ENCODE measurements around the gene ANO1. TPM values are rescaled to one million over a fixed set of nuclear protein-coding genes. Genes with fewer than 3 reads are reported as not detected.

ANO1 gene
- total RNA-seq, 1 experiment from 2014 or later = 0.99 TPM

- H3K27me3 ChIP-seq = no peaks in the 10 kb centered on the region
- H3K36me3 ChIP-seq = no peaks in the 10 kb centered on the region
- peak; percentile 78 for DNase-seq
- H3K4me3 ChIP-seq = no peak overlapping the region
- no peaks in the 10 kb centered on the region for H3K9me3 ChIP-seq
These were observed 21.6 kb downstream of the ANO1 start for GRCh38 chr11:70099578-70100279.

GRCh38 chr11:70100280-70100603, 22.1 kb downstream of the ANO1 start:
- DNase-seq = no peak
- no peaks in the 10 kb centered on the region for H3K9me3 ChIP-seq
- H3K4me3 ChIP-seq = no peak overlapping the region
- no peaks in the 10 kb centered on the region for H3K27me3 ChIP-seq
- H3K36me3 ChIP-seq = no peaks in the 10 kb centered on the region

DNA sequence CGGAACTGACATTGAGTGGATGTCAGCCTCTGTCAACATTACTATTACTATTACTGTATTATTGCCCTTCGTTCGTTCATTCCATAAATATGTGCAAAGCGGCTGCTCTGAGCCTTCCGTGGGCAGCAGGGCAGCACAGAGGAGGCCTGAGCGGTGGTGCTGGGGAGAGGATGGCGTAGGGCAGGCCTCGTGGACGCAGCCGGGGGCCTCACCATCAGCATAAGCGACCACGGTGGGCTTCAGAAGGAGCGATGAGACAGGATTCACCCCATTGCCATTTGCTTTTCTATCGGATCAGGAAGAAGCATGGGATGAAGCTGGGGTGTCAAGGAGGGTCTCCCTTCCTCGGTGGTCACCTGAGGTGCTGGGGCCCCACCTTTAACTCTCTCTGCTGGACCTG, 22.7 kb downstream of the ANO1 start:
- DNase-seq = no peak
- Histone ChIP-seq H3K27me3 (no peaks in the 10 kb centered on the region), H3K9me3 (no peaks in the 10 kb centered on the region), H3K36me3 (no peaks in the 10 kb centered on the region), H3K4me3 (no peak overlapping the region)

GRCh38 chr11:70103256-70103975, 25.3 kb downstream of the ANO1 start:
- Histone ChIP-seq H3K36me3 (no peaks in the 10 kb centered on the region), H3K4me3 (no peak overlapping the region), H3K9me3 (no peaks in the 10 kb centered on the region), H3K27me3 (no peaks in the 10 kb centered on the region)
- no peak for DNase-seq

DNA sequence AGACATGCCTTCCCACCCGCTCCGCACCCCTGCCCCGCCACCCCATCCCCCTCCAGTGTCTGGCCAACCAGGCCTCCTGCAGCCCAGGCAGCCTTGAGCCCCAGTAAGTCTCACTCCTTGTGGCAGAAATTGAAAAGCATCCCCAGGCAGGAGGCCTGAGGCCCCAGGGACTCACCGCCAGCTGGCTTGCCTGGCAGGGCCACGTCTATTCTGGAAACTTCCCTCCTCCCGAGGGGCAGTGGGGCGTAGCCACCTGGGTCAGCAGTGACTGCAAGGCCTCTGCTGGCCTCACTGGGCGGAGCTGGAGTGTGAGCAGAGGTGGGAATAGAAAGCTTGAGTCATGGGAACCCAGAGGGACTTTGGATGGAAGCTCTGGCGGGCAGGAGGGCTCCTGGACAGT, 26.3 kb downstream of the ANO1 start:
- DNase-seq = no peak
- Histone ChIP-seq H3K9me3 (no peaks in the 10 kb centered on the region), H3K27me3 (no peaks in the 10 kb centered on the region), H3K4me3 (no peak overlapping the region), H3K36me3 (no peaks in the 10 kb centered on the region)

- H3K9me3 ChIP-seq = no peaks in the 10 kb centered on the region
- DNase-seq = no peak
- H3K4me3 ChIP-seq = no peak overlapping the region
- H3K27me3 ChIP-seq = no peaks in the 10 kb centered on the region
- no peaks in the 10 kb centered on the region for H3K36me3 ChIP-seq
These were observed 26.8 kb downstream of the ANO1 start for GRCh38 chr11:70104961-70105360.

DNA sequence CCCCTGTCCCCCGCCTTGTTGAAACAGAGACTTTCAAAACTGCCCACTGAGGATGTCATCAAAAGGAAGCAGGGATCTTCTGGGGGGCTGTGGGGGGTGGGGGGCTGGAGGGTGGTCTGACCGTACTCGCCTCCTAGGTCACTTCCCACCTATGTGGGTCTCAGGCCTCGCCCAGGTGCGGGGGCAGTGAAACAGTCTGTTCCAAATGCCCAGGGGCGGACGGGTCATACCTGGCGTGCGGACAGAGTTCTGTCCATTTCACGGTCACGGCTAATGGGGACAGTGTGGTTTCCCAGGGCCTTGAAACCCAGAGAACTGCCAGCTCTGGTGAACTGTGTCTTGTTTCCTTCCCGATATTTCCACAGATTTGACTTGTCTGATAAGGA, 27.2 kb downstream of the ANO1 start:
- no peaks in the 10 kb centered on the region for H3K36me3 ChIP-seq
- no peaks in the 10 kb centered on the region for H3K27me3 ChIP-seq
- H3K9me3 ChIP-seq = no peaks in the 10 kb centered on the region
- no peak for DNase-seq
- H3K4me3 ChIP-seq = no peak overlapping the region

DNA sequence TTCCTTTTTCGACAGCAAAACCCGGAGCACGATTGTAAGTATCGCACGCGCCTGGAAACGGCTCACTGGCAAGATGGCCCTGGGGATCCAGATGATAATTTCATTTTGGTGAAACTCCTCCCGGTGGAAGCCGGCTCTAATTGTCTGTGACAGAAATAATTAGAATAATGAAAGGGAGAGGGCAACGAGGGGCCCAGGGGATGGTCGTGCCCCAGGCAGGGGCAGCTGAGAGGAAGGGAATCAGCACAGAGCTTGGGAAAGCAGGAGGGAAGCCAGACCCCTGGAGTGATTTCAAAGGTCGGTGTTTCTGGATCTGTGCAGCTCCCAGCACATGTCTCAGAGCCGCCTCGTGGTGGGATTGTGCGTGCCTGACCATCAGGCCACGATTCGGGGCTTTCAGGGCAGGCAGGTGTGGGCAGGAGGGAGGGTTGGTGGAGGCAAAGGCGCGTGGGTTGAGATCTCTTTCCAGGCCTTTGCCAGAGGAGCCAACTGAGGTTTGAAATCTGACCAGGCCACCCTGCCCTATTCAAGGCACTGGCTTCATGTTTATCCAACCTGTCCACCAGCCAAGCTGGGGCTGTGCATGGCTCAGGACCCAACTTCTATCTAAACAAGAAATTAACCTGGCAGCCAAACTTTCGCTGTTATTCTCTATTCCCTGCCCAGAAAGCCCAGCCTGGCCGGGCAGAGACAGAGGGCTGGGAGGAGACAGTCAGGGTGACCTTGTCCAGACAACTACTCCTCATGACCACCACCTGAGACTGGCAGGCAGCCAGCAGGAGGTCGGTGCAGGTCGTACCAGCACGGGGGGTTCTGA, 27.8 kb downstream of the ANO1 start:
- Histone ChIP-seq H3K27me3 (no peaks in the 10 kb centered on the region), H3K4me3 (no peak overlapping the region)
- DNase-seq = peak; percentile 49

DNA sequence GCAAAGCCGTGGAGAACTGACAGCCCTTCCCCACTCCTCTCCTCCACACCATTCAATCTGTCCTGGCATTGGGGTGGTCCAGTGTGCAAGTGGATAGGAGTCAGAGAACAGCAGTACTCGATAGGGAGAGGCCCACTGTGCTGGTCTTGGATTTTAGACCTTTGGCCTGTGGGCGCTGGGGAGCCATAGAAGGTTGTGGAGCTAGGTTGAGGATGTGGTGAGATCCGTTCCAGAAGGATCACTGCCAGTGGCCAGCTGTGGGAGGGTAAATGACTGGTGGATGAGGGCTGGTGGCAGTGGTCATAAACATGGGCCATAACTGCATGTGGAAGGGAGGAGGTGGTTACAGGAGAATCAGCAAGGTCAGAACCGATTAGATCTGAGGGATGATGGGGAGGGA, 28.6 kb downstream of the ANO1 start:
- no peaks in the 10 kb centered on the region for H3K27me3 ChIP-seq
- H3K4me3 ChIP-seq = no peak overlapping the region
- no peaks in the 10 kb centered on the region for H3K36me3 ChIP-seq
- DNase-seq = no peak
- no peaks in the 10 kb centered on the region for H3K9me3 ChIP-seq

More for the DNA sequence above, 27.8 kb downstream of the ANO1 start:
- Histone ChIP-seq H3K36me3 (no peaks in the 10 kb centered on the region), H3K9me3 (no peaks in the 10 kb centered on the region)

GRCh38 chr11:70107191-70107590, 29.1 kb downstream of the ANO1 start:
- DNase-seq = no peak
- Histone ChIP-seq H3K27me3 (no peaks in the 10 kb centered on the region), H3K4me3 (no peak overlapping the region)

GRCh38 chr11:70107756-70108155, 29.6 kb downstream of the ANO1 start:
- no peak for DNase-seq
- Histone ChIP-seq H3K4me3 (no peak overlapping the region), H3K36me3 (no peaks in the 10 kb centered on the region), H3K27me3 (no peaks in the 10 kb centered on the region), H3K9me3 (no peaks in the 10 kb centered on the region)

More at GRCh38 chr11:70107191-70107590, 29.1 kb downstream of the ANO1 start:
- Histone ChIP-seq H3K36me3 (no peaks in the 10 kb centered on the region), H3K9me3 (no peaks in the 10 kb centered on the region)

GRCh38 chr11:70108250-70108649, 30.1 kb downstream of the ANO1 start:
- Histone ChIP-seq H3K27me3 (no peaks in the 10 kb centered on the region), H3K36me3 (no peaks in the 10 kb centered on the region), H3K9me3 (no peaks in the 10 kb centered on the region), H3K4me3 (no peak overlapping the region)
- peak; percentile 72 for DNase-seq

GRCh38 chr11:70109006-70109405, 30.9 kb downstream of the ANO1 start:
- no peak for DNase-seq
- Histone ChIP-seq H3K9me3 (no peaks in the 10 kb centered on the region), H3K36me3 (no peaks in the 10 kb centered on the region), H3K27me3 (no peaks in the 10 kb centered on the region), H3K4me3 (no peak overlapping the region)

GRCh38 chr11:70109903-70110302, 31.8 kb downstream of the ANO1 start:
- H3K4me3 ChIP-seq = no peak overlapping the region
- H3K9me3 ChIP-seq = no peaks in the 10 kb centered on the region
- DNase-seq = no peak
- no peaks in the 10 kb centered on the region for H3K27me3 ChIP-seq
- no peaks in the 10 kb centered on the region for H3K36me3 ChIP-seq

GRCh38 chr11:70110538-70111055, 32.5 kb downstream of the ANO1 start:
- no peak overlapping the region for H3K4me3 ChIP-seq
- no peak for DNase-seq
- no peaks in the 10 kb centered on the region for H3K27me3 ChIP-seq
- no peaks in the 10 kb centered on the region for H3K36me3 ChIP-seq
- H3K9me3 ChIP-seq = no peaks in the 10 kb centered on the region

DNA sequence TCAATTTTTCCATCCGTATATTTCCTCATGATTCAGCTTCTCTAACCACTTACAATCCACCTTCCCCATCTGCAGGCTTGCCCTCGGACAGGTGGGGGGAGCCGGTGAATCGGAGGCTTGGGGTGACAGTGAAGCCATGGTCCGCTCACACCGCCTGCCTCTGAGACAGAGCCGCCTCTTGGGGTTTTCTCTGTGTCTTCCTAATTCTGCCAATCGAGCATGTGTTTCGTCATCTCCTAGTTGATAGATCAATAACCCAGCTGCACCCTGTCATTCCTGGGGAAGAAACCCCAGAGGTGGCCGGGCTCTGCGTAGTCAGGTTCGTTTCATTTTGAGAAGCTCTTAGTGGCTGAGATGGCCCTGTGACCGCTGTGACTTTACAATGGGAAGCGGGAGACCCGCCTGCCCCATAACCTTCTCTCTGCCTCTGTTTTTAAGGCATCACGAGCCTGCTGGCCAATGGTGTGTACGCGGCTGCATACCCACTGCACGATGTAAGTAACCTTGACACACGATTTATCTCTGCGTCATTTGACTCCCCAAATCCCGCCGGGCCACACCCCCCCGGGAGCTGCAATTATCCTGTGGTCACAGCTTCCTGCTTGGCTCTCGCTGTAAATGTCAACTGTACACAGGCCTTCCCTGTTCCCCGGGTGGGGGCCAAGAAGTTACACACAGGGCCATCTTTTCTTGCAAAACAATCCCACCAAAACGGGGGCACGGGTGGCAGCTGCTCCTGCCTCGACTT, 33.3 kb downstream of the ANO1 start:
- no peaks in the 10 kb centered on the region for H3K36me3 ChIP-seq
- H3K9me3 ChIP-seq = no peaks in the 10 kb centered on the region
- no peaks in the 10 kb centered on the region for H3K27me3 ChIP-seq
- DNase-seq = peak; percentile 84
- H3K4me3 ChIP-seq = no peak overlapping the region

GRCh38 chr11:70112017-70112434, 33.9 kb downstream of the ANO1 start:
- no peak overlapping the region for H3K4me3 ChIP-seq
- DNase-seq = no peak
- H3K9me3 ChIP-seq = no peaks in the 10 kb centered on the region
- H3K36me3 ChIP-seq = no peaks in the 10 kb centered on the region
- no peaks in the 10 kb centered on the region for H3K27me3 ChIP-seq

Measured in MG63 (cell line).